NCI-H510A (cell line): ENCODE data around the gene USHBP1.
A peak's percentile ranks its signal among the peaks of the same experiment; 100 is the strongest.
"Not testable (repeated sequence)": the region's sequence is repeated elsewhere in the genome, so short reads cannot be mapped to it uniquely, and the experiment has no call there.

ENCODE experiments used
- DNase-seq: peaks from one replicate; lab custom pipeline; 2025; lab: John Stamatoyannopoulos, UW

USHBP1 gene

GRCh38 chr19:17294051-17294891 is 29.7 kb upstream of the USHBP1 start:
- no peak for DNase-seq

- DNase-seq = no peak
Observed at GRCh38 chr19:17293605-17294004, 29.1 kb upstream of the USHBP1 start.

GRCh38 chr19:17292301-17293074 is 27.9 kb upstream of the USHBP1 start:
- no peak for DNase-seq

GRCh38 chr19:17289489-17289888 is 24.9 kb upstream of the USHBP1 start:
- peak; percentile 52 for DNase-seq

- DNase-seq = no peak
Observed at GRCh38 chr19:17286752-17287151, 22.2 kb upstream of the USHBP1 start.

GRCh38 chr19:17286263-17286662 is 21.7 kb upstream of the USHBP1 start:
- DNase-seq = no peak

- DNase-seq = no peak
Observed at GRCh38 chr19:17285415-17286135, 21.0 kb upstream of the USHBP1 start.

- no peak for DNase-seq
Observed at GRCh38 chr19:17283504-17283996, 19.0 kb upstream of the USHBP1 start.

- DNase-seq = peak; percentile 84
Observed at GRCh38 chr19:17282488-17283125, 18.1 kb upstream of the USHBP1 start.

GRCh38 chr19:17281391-17282304 is 17.1 kb upstream of the USHBP1 start, which contains the start of gene ANKLE1:
ANKLE1 (plus strand) TSS chr19:17281901; CDS start chr19:17281921, 20 bp downstream.
- no peak for DNase-seq

GRCh38 chr19:17279436-17279835 is 14.9 kb upstream of the USHBP1 start:
- DNase-seq = no peak

- no peak for DNase-seq
Observed at GRCh38 chr19:17275441-17276175, 11.1 kb upstream of the USHBP1 start.

GRCh38 chr19:17274892-17275291 is 10.3 kb upstream of the USHBP1 start:
- DNase-seq = not testable (repeated sequence)

GRCh38 chr19:17268754-17269153 is 4.2 kb upstream of the USHBP1 start:
- DNase-seq = no peak

- DNase-seq = peak; percentile 94
Observed at GRCh38 chr19:17266975-17267788, 2.6 kb upstream of the USHBP1 start, which contains the start of gene BABAM1. BABAM1 (plus strand) TSS chr19:17267443; CDS start chr19:17268807, 1,364 bp downstream.

GRCh38 chr19:17266589-17266974 is 2.0 kb upstream of the USHBP1 start:
- DNase-seq = no peak

GRCh38 chr19:17266026-17266425 is 1.5 kb upstream of the USHBP1 start:
- no peak for DNase-seq

- DNase-seq = no peak
Observed at GRCh38 chr19:17263712-17264640, 569 bp downstream of the USHBP1 start.
